GM18499 (cell line): Measurements from ENCODE around the gene RNF40.

Source experiments
- ATAC-seq: cut with Tn5 transposase; IDR thresholded peaks from one replicate; pipeline ENCODE4 v1.9.1; 2021; ENCODE audit warnings: moderate number of reproducible peaks; ENCODE audit not compliant: insufficient read depth, unreplicated experiment

The RNF40 gene

DNA sequence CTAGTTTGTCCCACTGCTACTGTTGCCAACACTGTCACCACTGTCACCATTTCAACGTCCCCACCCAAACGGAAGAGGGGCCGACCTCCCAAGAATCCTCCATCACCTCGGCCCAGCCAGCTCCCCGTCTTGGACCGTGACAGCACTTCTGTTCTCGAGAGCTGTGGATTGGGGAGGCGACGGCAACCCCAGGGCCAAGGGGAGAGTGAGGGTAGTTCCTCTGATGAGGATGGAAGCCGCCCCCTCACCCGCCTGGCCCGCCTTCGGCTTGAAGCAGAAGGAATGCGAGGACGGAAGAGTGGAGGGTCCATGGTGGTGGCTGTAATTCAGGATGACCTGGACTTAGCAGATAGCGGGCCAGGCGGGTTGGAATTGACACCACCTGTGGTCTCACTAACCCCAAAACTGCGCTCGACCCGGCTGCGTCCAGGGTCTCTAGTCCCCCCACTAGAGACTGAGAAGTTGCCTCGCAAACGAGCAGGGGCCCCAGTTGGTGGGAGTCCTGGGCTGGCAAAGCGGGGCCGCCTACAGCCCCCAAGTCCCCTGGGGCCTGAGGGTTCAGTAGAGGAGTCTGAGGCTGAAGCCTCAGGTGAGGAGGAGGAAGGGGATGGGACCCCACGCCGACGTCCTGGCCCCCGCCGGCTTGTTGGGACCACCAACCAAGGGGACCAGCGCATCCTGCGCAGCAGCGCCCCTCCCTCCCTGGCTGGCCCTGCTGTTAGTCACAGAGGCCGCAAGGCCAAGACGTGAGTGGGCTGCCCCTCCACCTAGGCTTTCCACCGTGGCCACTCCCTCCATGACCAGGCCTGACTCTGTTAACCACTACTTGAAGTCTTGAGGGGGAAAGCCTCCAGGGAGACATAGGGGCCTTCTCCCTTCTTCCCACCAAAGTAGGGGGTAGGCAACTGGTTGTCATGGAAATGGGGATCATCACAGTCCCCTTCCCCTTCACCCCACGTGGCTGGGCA is 22.9 kb upstream of the RNF40 start:
- no peak for ATAC-seq

DNA sequence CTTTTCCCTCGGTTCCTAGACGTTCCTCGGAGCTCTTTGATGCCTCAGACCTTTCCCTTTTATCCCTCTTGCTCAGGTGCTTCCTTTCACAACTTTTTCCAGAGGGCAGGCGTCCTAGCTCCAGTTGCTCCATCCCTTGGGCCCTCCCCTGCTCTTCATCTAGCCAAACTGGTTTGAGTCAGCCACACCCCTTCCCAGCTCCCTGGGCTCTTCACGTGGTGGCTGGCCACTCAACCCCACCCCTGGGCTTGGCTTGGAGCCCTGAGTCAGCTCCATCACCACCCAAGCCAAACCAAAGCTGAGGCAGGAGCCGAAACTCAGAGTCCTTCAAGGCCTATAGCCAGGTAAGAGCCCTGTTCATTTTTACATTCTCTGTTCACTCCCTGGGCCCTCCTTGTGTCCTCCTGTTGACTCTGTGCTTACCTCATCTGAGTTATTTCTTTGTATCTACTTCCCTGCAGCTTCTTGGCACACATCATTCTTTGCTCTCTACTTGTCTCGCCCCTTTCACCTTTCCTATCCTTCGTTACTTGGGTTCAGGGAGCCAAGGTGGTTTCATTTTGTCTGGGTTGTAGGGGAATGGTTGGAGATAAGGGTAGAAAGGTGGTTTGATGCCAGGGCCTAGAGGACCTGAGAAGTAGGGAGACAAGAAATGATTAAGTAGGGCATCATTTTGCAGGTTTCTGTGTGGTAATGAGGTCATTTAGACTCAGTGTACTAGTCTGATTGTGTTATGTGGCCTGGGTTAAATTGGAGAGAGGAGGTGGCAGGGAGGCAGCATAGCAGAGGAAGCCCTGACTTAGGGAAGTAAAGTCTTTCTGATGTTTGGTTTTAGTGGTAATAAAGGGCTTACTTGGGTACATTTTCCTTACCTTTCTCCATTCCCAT is 21.5 kb upstream of the RNF40 start:
- ATAC-seq, result no peak

DNA sequence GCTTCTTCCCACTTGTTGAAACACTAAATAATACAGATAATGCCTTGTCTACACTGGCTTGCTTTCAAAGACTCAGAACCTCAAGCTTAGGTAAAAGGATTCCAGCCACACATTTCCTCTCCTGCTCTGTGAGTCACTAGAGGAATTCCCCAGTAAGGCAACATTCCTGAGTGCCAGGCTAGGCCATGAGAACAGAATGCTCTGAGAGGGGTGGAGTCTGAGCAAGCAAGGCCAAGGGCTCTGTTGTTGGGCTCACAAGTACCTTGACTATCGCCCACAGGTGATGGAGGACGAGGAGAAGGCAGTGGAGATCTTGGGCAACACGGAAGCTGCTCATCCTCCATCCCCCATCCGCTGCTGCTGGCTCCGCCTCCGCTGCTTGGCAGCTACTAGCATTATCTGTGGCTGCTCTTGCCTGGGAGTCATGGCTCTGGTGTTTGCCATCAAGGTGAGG is 20.6 kb upstream of the RNF40 start:
- no peak for ATAC-seq

DNA sequence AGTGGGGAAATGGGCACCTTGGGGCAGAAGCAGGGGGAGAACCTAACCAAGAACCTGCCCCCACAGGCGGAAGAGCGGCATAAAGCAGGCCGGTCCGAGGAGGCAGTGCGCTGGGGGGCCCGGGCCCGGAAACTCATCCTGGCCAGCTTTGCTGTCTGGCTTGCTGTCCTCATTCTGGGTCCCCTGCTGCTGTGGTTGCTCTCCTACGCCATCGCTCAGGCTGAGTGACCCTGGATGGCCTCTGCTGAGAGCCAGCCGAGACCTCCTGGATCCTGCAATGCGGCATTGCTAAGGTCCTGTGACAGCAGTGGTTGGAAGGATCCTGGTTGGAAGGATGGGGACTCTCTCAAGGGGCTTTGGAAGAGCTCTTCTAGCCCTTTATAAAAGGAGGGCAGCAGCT is 18.4 kb upstream of the RNF40 start:
- ATAC-seq, result no peak

- no peak for ATAC-seq
Measured at GRCh38 chr16:30744183-30744582, 17.9 kb upstream of the RNF40 start.

GRCh38 chr16:30745082-30745481 is 17.0 kb upstream of the RNF40 start:
- ATAC-seq, result no peak

- ATAC-seq, result no peak
Measured at GRCh38 chr16:30746638-30747175, 15.4 kb upstream of the RNF40 start.

DNA sequence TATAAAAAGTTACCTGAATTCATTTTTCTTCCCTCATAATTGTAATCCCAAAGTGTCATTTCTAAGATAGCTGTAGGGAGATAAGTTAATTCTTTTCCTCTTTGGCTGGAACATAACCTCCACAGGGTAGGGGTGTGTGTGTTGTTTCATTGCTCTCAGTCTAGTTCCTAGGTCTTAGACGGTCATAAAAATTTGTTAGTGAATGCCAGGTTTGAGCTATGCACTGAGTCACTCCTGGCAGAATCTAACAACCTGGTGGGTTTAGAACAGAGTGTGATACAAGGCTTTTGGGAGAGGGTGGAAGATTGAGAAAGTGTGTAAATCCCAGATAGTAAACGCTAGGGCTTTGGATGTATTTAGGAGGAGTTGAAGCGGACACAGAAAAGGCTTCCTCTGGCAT is 14.8 kb upstream of the RNF40 start:
- no peak for ATAC-seq

GRCh38 chr16:30747799-30748633 is 14.1 kb upstream of the RNF40 start, which contains the start of gene PHKG2:
Gene PHKG2, plus strand, starts transcription at chr16:30748425. Its CDS starts 396 bp downstream, at chr16:30748821.
- peak; percentile 91 for ATAC-seq

GRCh38 chr16:30748634-30749445 is 13.3 kb upstream of the RNF40 start:
- ATAC-seq, result no peak

- no peak for ATAC-seq
Measured at GRCh38 chr16:30750201-30750600, 11.9 kb upstream of the RNF40 start.

DNA sequence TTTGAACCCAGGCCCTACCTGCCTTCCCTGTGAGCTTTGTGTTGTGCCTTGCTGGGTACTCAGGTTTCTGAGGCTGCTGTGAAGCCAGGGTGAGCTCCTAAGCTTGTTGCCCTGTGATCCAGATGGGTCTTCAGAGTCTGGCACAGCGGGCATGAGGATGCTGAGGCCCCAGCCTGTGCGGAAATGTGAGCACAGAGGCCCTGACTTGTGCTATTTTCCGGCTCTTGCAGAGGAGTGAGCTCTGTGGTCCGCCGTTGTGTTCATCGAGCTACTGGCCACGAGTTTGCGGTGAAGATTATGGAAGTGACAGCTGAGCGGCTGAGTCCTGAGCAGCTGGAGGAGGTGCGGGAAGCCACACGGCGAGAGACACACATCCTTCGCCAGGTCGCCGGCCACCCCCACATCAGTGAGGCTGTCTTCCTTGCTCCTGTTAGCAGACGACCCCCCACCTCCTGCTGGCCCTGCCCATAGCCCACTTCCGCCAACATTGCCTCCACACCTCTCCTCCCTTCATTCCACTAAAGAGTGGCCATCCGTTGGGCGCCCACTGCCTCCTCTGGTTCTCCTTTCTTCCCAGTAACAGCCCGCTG is 11.2 kb upstream of the RNF40 start:
- ATAC-seq, result no peak

- ATAC-seq, result no peak
Measured at GRCh38 chr16:30753596-30753995, 8.5 kb upstream of the RNF40 start.

GRCh38 chr16:30755955-30756780 is 6.0 kb upstream of the RNF40 start:
- ATAC-seq, result no peak

DNA sequence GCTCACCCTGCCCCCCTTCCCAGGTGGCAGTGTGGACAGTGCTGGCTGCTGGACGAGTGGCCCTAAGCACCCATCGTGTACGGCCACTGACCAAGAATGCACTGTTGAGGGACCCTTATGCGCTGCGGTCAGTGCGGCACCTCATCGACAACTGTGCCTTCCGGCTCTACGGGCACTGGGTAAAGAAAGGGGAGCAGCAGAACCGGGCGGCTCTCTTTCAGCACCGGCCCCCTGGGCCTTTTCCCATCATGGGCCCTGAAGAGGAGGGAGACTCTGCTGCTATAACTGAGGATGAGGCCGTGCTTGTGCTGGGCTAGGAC is 5.4 kb upstream of the RNF40 start:
- no peak for ATAC-seq

DNA sequence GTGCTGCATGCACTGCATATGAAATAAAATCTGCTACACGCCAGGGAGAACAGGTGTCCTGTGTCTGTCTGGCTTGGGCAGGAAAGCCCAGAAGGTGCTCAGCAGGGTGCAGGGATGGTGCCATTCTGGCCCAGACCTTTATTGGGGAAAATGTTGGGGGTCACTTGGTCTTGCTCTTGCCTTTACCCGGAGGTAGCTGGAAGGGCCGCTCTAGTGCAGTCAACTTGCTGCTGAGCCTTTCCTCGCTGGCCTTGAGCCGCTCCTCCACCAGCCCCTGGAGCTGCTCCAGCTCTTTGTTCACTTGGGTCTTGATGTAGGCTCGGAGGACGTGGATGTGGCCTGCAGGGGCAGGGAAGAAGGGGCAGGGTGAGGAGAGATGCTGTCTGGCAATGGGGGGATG is 4.8 kb upstream of the RNF40 start:
- ATAC-seq, result no peak

- ATAC-seq, result no peak
Measured at GRCh38 chr16:30758988-30759491, 3.1 kb upstream of the RNF40 start.
